NCI-H2227 (cell line): ENCODE measurements around the gene IER2.

Source experiments
- DNase-seq: peaks from one replicate; lab custom pipeline; 2025; ENCODE audit not compliant: unreplicated experiment; lab: John Stamatoyannopoulos, UW

IER2 gene

DNA sequence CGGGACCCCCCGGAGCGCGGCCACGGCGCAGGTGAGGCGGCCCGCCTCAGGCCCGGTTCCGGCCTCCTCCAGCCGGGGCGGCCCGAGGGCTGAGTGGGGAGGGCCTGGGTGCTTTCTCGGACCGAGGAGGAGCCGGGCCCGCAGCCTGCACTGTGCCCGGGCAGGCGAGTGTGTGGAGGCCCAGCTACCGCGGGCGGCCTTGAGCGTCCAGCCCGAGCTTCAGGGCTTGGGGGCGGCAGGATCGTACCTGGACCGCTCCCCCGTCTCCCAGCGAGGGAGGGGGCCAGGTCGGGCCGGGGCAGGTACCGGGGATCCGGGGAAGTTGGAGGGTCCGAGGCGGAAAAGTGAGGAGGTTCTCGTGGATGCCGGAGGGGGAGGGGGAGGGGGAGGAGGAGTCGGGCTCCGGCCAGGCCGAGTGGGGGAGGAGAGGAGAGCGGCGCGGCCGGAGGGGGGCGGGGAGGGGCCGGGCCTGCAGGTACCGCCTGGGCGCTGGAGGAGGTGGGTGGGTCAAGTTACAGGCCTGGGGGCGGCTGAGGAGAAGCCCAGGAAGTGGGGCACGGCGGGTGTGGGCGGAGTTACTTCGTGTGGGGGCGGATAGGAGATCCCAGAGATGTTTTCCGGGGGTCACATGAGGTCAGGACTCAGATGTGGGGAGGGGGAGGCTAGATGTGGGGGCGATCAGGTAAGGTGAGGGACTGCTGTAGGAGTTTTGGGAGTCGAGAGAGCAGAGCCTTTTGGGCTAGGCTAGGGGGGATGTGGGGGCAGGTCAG lies 31.6 kb upstream of the IER2 start:
- DNase-seq: peak; percentile 41

DNA sequence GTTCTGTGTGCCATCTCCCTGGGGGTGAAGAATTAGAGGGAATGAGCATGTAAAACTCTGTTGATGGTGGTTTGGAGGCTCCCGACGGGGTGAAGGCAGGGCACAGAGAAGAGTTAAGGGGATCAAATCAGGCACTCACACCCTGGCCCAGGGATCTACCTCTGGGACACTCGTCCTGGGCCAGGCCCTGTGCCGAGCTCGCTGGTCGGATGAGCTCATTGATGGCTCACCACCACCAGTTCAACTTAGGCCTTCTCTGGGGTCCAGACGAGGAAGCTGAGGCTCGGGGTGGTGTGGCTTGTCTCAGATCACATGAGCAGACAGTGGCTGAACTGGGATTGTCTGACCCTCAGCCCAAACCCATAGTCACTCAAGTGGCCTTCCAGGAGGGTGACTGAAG lies 30.6 kb upstream of the IER2 start:
- no peak for DNase-seq

DNA sequence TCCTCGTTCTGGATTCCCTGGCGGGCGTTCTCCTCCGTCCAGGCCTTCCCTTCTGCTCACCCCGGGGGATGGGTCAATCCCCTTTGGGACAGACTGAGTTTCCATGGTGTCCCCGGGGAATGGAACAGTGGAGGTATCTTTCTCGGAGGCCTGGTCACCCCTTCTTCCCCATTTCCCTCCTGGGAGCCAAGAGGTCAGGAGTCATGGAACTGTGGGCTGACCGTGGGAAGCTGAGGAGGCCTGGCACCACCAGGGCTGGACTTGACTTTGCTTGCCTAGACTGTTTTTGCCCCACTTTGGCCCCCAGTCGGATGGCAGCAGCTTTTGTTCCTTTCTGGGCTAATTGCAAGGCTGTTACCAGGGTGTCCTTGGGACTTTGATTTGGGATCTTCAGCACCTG lies 30.2 kb upstream of the IER2 start:
- no peak for DNase-seq

DNA sequence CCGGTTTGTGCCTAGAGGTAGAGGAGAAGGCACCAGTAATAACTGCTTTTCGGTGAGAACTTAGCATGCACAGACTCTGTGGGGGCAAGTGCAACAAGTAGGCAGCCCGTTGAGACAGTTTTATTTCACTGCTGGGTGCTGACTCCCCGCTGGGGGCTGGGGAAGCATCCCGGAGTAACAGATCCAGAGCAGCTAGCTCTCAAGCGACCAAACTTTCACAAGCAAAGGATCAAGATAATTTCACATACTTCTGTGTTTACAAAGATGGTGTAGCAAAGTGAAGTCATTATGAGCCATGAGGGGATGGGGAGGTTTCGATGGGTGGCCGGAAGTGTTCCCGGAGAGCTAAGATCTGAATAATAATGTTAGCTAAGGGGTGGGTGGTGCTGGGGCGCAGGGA lies 29.4 kb upstream of the IER2 start:
- DNase-seq: no peak

DNA sequence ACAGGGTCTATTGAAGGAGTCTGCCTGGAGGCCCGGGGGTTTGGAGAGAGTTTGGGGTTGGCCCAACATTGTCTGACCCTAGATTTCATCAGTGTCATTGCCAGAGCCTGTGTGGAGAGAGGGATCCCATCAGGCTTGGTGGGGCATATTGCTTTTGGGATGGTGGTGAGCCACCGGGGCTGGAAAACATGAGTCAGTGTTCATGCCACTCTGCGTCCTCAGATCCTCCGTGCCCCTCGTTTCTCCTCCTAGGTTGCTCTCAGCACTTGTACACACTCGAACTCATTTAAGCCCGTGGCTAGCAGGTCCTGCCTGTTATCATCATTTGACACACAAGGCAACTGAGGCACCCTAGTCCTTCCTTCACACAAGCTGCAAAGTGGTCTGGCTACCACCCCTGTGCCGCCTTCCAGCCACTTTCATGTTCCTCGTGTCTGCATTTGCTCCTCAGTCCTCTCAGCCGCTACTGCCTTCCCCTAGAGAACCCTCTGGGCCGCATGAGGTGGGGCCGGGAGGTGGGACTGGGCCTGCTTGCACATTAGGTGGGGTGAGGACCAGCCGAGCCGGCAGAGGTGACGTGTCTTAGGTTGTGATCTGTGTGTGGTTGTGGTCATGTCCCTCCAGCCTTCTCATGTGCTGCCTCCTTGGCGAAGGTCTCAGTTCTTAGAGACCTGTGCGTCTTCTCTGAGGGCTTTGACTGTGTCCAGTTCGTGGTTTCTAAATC lies 28.5 kb upstream of the IER2 start:
- DNase-seq: no peak

DNA sequence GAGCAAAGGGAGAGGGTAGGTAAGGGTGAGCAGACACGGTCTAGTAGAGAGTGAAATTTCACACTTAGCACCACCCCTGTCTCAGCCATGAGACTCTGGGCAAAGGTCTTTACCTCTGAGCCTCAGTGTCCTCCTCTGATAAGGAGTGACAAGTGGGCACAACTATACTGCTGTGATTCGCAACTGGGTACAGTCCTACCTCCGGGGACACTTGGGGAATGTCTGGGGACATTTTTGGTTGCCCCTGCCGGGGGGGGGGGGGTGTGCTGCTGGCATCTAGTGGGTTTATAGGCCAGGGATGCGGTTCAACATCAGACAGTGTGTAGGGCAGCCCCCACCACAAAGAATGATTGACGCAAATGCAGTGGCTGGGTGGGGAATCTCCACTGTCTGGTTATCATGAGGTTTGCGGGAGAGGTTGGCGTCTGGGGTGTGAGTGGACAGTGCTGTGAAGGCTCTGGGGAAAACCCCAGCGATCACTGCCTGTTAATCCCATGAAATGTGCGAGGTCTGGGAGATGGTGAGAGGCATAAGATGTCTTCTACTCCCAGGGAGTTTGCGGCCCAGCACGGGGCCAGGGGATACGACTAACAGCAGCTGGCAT lies 27.8 kb upstream of the IER2 start:
- DNase-seq: no peak

DNA sequence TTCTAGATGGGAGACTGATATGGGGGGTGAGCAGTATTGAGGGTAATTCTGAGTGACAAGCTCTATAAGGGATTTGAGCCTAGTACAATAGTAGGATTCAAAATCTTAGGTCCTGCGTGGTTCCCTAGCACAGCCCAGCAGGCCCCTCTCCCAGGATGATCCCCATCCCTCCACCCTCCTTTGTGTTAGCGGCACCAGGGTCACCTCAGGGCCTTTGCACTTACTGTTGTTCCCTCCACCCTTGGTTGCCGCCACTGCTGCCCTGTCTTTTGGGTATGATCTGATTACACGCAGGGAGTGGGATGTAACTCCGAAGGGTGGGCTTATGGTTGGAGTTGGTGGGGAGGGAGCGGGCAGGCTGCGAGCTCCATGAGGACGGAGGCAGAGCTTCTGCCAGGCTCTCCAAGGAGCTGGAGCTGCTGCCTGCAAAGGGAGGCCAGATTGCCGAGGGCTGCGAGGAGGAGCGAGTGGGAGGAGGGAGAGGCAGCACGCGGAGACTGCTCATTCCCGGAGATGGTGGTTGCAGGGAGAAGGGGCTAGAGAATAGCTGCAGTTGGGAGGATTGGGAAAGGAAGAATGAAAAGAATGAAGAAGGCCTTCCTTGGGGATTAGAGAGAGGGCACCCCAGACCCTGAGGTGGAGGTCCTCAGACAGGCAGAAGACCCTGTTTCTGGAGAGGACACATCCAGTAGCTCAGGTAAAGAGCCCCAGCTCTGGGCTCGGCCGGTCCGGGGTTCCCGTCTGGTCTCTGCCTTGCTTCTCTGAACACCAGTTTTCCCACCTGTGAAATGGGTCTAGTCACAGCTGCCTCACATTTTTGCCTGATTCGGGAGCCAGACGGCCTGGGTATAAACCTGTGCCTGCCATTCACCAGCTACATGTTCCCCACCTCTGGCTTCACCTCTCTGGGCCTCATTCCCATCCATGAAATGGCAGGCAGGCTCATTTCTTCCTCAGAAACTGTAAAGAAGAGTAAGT lies 26.9 kb upstream of the IER2 start:
- no peak for DNase-seq

DNA sequence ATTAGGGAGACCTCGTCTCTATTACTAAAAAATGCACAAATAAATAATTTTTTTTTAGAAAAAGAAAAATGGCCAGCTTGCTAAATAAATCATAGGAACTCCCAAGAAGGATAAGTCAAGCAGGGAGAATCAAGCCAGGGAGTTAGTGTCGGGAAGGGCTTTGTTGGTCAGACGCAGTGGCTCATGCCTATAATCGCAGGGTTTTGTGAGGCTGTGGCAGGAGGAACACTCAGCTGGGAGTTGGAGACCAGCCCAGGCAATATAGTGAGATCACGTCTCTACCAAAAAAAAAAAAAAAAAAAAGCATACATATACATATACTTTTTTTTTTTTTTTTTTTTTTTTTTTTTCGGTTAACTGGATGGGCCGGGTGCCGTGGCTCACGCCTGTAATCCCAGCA lies 23.2 kb upstream of the IER2 start:
- no peak for DNase-seq

DNA sequence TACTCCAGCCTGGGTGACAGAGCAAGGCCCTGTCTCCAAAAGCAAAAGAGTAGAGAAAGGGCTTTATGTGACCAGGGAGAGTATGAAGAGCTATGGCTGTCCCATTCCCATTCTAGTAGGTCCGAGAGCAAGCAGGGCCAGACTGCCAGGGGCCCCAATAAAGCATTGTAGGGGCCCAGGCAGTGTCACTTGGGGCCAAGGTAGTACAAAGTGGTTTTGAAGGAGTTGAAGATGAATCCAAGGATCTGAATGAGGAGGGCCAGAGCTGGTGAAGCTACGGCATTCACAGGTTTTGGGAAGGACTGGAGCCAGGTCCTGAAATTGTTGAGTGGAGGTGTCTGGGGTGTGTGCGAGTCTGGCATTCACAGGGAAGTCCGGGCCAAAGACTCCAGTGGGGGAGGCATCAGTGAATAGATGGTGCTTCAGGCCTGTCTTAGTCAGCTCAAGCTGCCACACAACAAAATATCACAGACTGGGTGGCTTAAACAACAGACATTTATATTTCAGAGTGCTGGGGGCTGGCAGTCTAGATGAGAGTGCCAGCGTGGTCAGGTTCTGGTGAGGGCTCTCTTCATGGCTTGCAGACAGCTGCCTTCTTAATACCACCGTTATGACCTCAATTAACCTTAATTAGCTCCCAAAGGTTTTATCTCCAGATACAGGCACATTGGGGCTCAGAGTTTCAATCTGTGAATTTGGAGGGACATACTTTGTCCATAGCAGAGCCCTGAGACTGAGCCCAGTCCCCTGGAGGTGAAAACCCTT lies 22.2 kb upstream of the IER2 start:
- DNase-seq: no peak

DNA sequence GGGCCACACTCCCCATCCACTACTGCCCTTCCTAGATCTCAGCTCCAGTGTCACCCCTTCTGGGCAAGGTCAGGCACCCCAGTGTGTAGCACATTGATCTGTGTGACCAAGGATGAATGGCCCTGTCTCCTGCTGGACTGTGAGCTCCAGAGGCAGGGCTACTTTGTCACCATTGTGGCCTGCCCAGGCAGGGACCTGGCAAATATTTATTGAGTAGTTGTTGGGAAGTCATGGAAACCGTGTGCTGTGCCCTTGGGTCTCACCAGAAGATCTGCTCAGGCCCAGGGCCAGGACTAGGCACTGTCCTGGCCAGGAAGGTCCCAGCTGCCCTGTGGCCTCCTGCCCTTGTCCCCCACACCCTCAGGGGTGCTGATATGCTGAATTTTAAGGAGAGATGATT lies 21.6 kb upstream of the IER2 start:
- DNase-seq: no peak

DNA sequence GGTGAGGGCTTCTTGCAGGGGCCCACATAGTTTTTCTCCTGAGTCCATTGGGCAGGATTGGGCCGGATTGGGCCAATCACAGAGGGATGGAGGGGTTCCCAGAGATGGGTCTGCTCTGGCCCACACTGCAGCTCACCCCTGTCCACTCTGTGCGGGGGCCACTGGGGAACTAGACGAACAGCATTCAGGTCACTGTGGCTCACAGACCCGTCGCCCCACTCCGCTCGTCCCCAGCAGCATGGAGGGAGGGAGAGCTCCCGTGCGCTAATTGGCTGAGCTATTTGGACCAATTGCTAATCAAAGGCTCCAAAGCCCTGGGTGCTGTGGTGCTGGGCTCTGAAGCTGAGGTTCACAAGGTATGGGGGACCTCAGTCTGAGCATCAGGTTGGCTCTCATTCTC lies 20.8 kb upstream of the IER2 start:
- DNase-seq: no peak

DNA sequence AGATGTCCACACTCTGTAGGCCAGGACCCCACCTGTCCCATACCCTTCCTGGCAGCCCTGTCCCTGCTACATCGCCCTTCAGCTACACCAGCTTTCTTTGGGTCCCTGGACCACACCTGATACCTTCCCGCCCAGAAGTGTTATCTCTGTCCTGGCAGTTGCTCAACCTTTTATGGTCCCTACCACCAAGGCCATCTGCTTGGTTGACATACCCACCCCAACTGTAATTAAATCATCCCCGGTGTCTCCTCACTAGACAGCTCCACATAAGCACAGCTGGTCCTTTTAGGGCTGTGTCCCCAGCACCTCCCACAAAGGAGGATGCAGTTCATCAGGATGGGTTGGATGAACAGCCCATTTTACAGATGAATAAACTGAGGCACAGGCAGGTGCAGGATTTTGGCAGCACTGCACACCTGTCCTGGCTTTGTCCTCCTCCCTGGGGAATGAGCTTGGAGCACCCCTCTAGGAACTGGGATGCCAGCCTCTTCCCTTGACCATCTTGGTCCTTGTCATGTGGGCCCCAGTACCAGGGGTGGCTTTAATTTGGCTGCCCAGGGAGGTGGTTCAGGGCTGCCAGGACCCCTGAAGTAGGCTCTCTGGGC lies 19.2 kb upstream of the IER2 start:
- no peak for DNase-seq

DNA sequence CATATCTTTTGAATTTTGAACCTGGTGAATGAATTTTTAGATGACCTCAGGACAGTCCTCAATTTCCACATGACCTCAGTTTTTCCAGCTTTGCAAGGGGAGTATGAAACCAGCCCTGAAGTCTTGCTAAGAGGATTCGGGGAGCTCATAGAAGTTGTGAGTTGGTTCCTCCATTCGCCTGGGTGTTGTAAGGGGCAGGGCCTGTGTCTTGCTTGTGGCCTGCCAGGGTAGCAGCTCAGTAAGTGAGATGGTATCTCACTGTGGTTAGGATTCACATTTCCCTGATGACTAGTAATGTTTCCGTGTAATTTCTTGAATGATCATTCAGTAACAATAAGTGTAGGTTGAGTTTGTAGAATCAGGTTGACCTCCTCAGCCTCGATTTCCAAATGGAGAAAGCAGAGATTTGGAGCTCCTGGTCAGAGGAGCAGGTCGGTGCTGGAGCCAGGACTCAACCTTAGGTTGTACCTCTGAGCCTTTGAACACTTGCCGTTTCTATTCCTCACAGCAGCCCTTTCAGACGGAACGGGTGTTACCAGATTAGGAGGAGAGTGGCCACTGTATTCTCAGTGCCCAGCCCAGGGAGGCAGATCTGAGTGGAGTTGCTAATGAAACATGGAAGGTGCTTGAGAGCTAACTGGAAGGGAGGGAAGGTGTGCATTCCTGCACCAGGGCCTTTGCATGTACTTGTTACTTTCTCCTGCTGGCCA lies 17.6 kb upstream of the IER2 start:
- no peak for DNase-seq

DNA sequence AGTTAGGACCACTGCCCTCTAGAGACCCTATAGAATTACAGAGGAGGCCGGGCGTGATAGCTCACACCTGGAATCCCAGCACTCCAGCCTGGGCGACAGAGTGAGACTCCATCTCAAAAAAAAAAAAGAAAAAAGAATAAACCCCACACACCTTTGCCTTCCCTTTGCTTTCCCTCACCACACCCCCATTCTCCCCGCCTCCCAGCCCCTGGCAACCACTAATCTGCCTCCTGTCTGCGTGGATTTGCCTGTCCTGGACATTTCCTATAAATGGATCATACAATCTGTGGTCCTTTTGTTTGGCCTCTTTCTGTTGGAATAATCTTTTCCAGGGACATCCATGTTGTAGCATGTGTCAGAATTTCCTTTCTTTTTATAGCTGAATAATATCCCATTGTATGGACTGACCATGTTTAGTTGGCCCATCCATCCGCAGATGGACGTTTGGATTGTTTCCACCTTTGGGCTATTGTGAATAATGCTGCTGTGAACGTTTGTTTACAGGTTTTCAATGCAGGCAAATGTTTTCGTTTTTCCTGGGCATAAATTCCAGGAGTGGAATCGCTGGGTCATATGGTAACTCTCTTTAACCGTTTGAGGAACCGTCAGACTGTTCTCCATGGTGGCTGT lies 16.9 kb upstream of the IER2 start:
- no peak for DNase-seq

DNA sequence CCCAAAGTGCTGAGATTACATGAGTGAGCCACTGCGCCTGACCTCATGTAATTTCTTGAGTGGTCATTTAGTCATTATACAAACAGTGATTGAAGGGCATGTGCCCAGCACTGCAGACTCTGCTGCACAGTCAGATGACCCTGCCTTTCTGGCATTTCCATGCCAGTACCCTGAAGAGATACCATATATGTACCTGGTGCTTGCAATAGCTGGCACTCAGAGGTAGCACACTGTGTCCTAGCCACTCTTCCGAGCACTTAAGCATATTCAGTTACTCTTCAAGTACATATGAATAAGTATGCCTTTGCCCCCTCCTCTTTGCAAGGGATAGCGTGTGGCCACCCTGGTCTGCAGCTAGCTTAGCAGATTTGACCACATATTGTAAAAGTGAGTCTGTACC lies 15.6 kb upstream of the IER2 start:
- no peak for DNase-seq

DNA sequence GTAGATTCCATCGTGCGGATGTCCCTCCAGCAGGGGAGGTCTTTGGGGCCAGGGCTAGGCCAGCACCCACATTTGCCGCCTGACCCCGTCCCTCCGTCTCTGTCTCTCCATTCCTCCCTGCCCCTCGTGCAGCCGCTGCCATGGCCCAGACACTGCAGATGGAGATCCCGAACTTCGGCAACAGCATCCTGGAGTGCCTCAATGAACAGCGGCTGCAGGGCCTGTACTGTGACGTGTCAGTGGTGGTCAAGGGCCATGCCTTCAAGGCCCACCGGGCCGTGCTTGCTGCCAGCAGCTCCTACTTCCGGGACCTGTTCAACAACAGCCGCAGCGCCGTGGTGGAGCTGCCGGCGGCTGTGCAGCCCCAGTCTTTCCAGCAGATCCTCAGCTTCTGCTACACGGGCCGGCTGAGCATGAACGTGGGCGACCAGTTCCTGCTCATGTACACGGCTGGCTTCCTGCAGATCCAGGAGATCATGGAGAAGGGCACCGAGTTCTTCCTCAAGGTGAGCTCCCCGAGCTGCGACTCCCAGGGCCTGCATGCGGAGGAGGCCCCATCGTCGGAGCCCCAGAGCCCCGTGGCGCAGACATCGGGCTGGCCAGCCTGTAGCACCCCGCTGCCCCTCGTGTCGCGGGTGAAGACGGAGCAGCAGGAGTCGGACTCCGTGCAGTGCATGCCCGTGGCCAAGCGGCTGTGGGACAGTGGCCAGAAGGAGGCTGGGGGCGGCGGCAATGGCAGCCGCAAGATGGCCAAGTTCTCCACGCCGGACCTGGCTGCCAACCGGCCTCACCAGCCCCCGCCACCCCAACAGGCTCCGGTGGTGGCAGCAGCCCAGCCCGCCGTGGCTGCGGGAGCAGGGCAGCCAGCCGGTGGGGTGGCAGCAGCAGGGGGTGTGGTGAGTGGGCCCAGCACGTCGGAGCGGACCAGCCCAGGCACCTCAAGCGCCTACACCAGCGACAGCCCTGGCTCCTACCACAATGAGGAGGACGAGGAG lies 14.8 kb upstream of the IER2 start:
- no peak for DNase-seq

DNA sequence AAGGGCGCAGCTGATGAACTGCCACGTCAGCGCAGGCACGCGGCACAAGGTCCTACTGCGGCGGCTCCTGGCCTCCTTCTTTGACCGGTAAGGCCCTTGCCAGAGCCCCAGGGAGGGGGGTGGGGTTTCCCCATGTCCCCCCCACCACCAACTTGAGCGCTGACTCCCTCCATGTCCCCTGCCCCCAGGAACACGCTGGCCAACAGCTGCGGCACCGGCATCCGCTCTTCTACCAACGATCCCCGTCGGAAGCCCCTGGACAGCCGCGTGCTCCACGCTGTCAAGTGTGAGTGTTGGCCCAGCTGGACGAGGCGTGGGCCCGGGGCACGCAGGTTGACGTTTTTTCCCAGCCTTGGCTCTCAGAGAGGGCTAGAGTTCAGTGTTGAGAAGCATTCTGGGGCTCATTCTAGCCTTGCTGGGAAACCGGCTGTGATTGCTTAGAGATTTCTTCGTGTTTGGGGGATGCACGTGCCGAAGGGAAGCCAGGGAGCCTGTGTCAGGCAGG lies 12.9 kb upstream of the IER2 start:
- DNase-seq: no peak
